Epithelial cell of prostate (primary cell): ENCODE results near the gene ESR2.

Experiments
- DNase-seq: peaks from one replicate; pipeline ENCODE4 v3.0.0-alpha.2; 2011; ENCODE audit warnings: low read depth, low spot score
- H3K27ac ChIP-seq: fragments of 450-650 bp; 2 replicates; pipeline ENCODE4 v1.5.1; 2017; ENCODE audit warnings: mild to moderate bottlenecking

The ESR2 gene

GRCh38 chr14:64109819-64110554 is 184.2 kb downstream of the ESR2 start:
- DNase-seq = no peak
- H3K27ac ChIP-seq = peak overlapping the region; percentile 53

DNA sequence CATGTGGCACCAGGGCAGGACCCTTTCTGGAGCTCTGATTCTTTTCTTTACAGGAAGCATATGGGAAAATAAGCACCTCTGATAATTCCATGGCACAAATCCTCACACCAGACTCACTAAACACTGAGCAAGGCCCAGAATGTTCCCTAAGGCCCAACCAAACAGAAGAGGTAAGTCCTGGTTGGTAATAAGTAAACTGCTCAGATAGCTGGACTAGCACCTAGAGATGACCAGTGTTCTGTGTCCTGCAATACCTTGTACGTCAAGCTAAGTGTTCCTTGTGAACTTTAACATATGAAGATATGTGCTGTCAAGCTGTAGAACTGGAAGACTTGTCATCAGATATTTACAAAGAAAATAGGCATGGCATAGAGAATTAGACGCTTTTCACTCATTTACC is 186.7 kb downstream of the ESR2 start:
- no peak for DNase-seq
- H3K27ac ChIP-seq = no peak overlapping the region

GRCh38 chr14:64098120-64098519 is 196.1 kb downstream of the ESR2 start:
- no peak overlapping the region for H3K27ac ChIP-seq
- DNase-seq = no peak

- no peak for DNase-seq
- H3K27ac ChIP-seq = no peak overlapping the region
These were observed 198.6 kb downstream of the ESR2 start for GRCh38 chr14:64095620-64096019.

DNA sequence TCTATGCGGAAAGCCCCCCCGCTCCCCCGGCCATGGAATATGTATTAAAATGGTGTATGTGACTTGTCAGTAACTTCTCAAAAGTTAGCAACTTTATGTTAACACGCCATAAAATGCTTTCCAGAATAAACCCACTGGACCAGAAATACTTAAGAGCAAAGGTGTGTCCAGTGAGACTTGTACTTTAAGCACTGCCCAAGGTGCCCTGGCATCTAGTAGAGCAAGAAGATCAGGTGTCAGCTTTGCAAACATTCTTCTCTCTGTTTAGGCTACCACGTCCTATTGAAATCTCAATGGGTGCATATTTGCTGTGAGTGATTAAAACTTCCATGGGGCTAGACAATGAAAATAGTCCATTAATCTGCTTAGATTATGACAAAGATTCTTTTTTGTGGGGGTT is 201.2 kb downstream of the ESR2 start:
- peak overlapping the region; percentile 28 for H3K27ac ChIP-seq
- no peak for DNase-seq

DNA sequence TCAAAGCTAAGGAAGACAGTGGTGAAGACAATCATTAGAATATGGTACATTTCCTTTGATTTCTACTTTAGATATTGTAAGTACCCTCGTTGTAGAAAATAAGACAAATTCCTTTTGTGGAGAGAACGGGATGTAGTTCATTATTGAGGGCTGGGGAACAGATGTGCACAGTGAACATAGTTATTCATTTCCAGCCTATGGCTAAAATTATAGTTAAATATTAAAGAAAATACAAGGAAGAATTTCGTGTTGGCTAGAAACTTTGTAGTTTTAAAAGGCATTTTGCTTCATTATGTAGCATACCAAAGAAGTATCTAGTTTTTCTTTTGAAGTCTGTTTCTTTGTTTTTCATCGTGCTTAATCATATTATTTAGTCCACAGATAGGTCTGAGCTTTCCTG is 201.8 kb downstream of the ESR2 start:
- no peak for DNase-seq
- H3K27ac ChIP-seq = no peak overlapping the region

DNA sequence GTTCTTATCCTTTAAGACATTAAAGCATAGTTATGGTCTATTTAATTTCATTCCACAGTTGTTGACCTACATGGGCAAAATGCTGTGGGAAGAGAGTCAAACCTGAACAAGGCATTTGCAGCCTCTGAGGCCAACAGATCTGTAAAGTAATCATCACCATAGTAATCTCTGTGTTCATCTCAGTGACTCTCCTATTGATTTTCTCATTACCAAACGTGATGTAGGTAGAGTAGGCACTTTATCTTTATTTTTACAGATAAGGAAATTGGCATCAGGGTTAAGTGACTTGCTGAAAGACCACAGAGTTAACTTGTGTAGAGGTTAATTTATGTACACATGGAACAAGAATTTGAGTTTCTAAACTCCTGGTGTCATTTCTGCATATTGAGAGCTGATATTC is 203.0 kb downstream of the ESR2 start:
- no peak overlapping the region for H3K27ac ChIP-seq
- DNase-seq = no peak

DNA sequence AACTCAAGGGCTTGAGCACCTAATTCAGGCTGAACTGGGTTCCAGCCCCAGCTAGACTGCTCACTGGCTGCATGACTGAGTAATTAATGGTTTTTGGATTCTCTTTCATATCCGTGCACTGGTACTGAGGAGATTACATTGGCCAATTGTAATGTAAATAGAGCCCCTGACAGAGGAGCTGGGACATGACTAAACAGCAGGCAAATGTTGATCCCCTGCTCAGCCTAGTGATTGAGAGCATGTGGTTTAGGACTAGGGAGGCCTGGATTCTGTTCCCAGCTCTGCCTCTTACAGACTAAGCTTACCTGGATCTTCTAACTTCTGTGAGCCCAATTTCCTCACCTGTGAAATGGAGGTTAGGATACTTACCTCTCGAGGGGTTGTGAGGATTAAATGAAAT is 204.3 kb downstream of the ESR2 start:
- DNase-seq = no peak
- no peak overlapping the region for H3K27ac ChIP-seq

GRCh38 chr14:64088647-64088964 is 205.6 kb downstream of the ESR2 start:
- H3K27ac ChIP-seq = no peak overlapping the region
- DNase-seq = no peak

DNA sequence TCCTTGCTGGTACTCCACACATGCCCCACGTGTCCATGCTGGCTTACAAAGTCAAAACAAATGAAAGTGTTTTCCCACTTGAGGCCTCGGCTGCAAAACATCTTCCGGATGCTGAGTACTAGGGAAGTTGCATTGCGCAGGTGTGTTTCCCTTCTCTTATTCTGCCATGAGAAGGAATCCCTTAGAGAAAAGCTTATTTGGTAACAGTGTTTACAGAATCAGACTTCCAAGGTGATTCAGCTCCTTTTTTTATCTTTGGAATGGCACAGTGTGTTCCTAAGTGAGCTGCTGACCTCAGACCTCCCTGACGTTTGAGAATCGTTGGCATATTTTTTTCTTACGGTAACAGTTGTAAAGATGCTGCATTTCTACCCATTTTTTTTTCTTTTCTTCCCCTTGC is 211.3 kb downstream of the ESR2 start:
- H3K27ac ChIP-seq = no peak overlapping the region
- no peak for DNase-seq

DNA sequence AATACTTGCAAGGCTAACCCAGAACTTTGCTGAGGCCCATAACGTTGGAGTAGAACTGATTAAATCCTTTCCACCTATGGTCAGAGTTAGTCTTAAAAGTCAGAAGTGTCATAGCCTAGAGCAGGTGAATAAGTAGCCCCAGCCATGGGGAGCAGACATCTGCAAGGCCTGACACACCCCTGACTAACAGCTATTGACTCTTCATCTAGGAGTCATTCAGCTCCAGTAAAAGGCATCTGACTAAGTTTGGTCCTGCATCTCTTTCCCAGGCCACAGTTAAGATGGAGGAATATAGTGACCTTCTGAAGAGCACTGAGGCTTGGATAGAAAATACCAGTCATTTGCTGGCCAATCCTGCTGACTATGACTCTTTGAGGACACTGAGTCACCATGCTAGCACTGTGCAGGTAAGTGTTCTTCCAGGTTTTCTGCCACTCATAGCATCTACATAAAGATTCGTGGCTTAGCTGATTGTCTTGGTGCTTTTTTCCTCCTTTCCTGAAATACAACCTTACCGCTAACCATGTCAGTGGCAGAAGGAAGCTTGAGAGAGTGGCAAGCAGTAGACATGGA is 212.9 kb downstream of the ESR2 start:
- H3K27ac ChIP-seq = peak overlapping the region; percentile 12

GRCh38 chr14:64080452-64080851 is 213.7 kb downstream of the ESR2 start:
- no peak for DNase-seq
- H3K27ac ChIP-seq = peak overlapping the region; percentile 12

More for the DNA sequence above, 212.9 kb downstream of the ESR2 start:
- peak; percentile 37 for DNase-seq

- DNase-seq = no peak
- H3K27ac ChIP-seq = no peak overlapping the region
These were observed 218.6 kb downstream of the ESR2 start for GRCh38 chr14:64075613-64076005.

DNA sequence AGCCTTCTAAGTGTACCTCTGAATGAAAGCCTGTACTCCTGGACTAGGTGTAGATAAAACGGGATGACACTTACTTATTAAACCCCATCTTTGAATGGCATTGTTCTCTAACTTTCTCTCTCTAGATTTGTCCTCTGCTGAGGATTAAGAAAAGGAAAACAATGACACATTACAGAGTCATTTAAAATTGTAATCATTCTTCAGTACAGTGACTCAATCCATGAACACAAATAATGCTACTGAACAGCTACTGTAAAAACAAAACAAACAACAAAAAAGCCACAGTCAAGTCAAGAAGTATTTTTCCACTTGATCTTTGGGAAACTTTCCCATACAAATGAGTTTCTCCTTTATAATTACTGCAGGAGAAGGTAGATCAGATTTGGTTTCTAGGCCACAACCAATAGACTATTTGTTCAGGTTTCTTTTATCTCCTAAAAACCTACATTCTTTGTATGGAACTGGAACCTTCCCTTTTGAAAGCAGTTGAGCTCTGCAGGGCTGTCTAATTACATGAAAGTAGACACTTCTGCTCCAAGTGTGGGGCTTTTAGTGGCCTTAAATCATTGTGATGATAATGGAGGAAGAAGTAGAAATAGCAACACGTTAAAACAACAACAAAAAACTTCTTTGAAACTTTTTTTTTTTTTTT is 219.1 kb downstream of the ESR2 start:
- peak; percentile 16 for DNase-seq
- peak overlapping the region; percentile 8 for H3K27ac ChIP-seq

DNA sequence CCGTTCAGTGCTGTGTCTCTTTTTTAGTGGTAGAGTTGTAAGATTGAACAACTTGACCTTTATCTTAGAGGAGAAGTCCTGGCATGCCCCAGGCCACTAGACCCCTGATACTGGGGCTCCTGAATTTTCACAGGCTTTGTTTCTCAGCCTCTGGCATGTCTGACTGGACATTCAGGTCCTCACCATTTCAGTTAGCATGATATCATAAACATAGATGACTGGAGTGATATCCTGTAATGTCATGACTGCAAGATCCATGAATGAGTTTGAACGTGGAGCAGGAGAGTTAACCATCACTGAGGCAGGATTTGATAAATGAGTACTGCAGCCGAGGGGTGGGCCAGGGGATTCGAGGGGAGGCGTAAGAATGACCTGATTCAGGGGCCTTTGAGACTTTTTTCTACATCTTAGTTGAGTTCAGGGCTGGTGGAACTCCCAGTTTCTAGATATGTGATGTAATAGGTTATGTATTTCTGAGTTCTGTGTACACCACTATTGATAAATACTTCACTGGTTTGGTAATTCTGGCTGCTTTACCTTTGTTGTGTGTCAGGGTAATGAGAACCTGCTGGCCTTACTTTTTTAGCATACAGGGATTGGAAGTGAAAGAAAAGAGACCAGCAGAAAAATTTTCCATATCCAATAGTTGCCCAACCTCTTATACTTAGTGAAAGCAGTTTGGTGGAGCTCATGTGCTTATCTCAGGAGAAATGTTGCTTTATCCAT is 224.4 kb downstream of the ESR2 start:
- H3K27ac ChIP-seq = no peak overlapping the region
- no peak for DNase-seq

DNA sequence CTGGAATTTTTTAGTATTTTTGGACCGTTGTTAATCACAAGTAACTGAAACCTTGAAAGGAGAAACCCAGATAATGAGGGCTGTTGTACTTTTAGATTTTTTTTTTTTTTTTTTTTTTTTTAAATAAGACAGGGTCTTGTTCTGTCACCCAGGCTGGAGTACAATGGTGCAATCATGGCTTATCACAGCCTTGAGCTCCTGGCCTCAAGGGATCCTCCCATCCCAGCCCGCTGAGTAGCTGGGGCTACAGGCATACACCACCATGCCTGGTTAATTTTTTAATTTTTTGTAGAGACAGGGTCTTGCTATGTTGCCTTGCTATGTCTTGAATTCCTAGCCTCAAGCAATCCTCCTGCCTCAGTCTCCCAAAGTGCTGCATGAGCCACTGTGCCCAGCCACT is 229.7 kb downstream of the ESR2 start:
- no peak overlapping the region for H3K27ac ChIP-seq

GRCh38 chr14:64062381-64063115 is 231.6 kb downstream of the ESR2 start:
- H3K27ac ChIP-seq = peak overlapping the region; percentile 97
- no peak for DNase-seq

More for the DNA sequence above, 229.7 kb downstream of the ESR2 start:
- DNase-seq = no peak

DNA sequence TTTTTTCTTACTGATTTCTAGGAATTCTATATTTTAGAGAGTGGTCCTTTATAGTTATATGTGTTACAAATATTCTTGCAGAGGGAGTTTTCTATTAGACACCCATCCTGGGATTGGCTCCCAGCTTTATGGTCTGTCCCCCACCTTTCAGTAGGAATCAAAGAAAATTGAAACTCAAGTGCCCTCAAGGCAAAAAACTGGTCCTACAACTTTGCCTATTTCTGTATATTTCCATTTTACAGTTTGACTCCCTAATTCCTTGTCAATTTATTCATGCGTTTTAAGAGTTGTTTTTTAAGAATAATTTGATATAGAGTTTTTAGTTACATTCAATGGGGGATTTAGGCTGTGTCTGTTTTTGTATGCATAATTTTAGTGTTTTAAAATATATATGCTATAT is 232.5 kb downstream of the ESR2 start:
- H3K27ac ChIP-seq = peak overlapping the region; percentile 97
- no peak for DNase-seq

- no peak for DNase-seq
- H3K27ac ChIP-seq = peak overlapping the region; percentile 97
These were observed 233.1 kb downstream of the ESR2 start for GRCh38 chr14:64061115-64061514.

GRCh38 chr14:64060648-64061096 is 233.5 kb downstream of the ESR2 start:
- peak; percentile 90 for DNase-seq
- H3K27ac ChIP-seq = peak overlapping the region; percentile 97
